Astrocyte of the hippocampus (primary cell): ENCODE data around the gene CRIM1.
A peak's percentile ranks its signal among the peaks of the same experiment; 100 is the strongest.

ENCODE experiments used
- DNase-seq: peaks from one replicate; pipeline ENCODE4 v3.0.0; 2011; ENCODE audit warnings: low read depth, low spot score

The CRIM1 gene

GRCh38 chr2:36425608-36426355, 70.2 kb downstream of the CRIM1 start:
- DNase-seq = no peak

- no peak for DNase-seq
Observed at GRCh38 chr2:36427790-36428243, 72.2 kb downstream of the CRIM1 start.

GRCh38 chr2:36430549-36430948, 75.0 kb downstream of the CRIM1 start:
- DNase-seq = no peak

GRCh38 chr2:36432479-36432878, 76.9 kb downstream of the CRIM1 start:
- no peak for DNase-seq

- peak; percentile 47 for DNase-seq
Observed at GRCh38 chr2:36433311-36434217, 78.0 kb downstream of the CRIM1 start.

- peak; percentile 93 for DNase-seq
Observed at GRCh38 chr2:36438449-36438977, 82.9 kb downstream of the CRIM1 start.

- DNase-seq = no peak
Observed at GRCh38 chr2:36439084-36439483, 83.5 kb downstream of the CRIM1 start.

GRCh38 chr2:36441065-36441625, 85.6 kb downstream of the CRIM1 start:
- no peak for DNase-seq

- DNase-seq = no peak
Observed at GRCh38 chr2:36441816-36442215, 86.2 kb downstream of the CRIM1 start.

- peak; percentile 68 for DNase-seq
Observed at GRCh38 chr2:36444216-36444936, 88.8 kb downstream of the CRIM1 start.

- peak; percentile 52 for DNase-seq
Observed at GRCh38 chr2:36445185-36445866, 89.7 kb downstream of the CRIM1 start.

- no peak for DNase-seq
Observed at GRCh38 chr2:36446294-36446693, 90.7 kb downstream of the CRIM1 start.

- DNase-seq = no peak
Observed at GRCh38 chr2:36449213-36449612, 93.6 kb downstream of the CRIM1 start.

GRCh38 chr2:36449943-36450392, 94.4 kb downstream of the CRIM1 start:
- DNase-seq = no peak

- peak; percentile 90 for DNase-seq
Observed at GRCh38 chr2:36450466-36451196, 95.1 kb downstream of the CRIM1 start.

- DNase-seq = peak; percentile 41
Observed at GRCh38 chr2:36451512-36451911, 95.9 kb downstream of the CRIM1 start.

- DNase-seq = peak; percentile 47
Observed at GRCh38 chr2:36452260-36452659, 96.7 kb downstream of the CRIM1 start.

- DNase-seq = no peak
Observed at GRCh38 chr2:36453652-36454051, 98.1 kb downstream of the CRIM1 start.

- DNase-seq = no peak
Observed at GRCh38 chr2:36455011-36455410, 99.4 kb downstream of the CRIM1 start.

- no peak for DNase-seq
Observed at GRCh38 chr2:36455788-36456187, 100.2 kb downstream of the CRIM1 start.
